HFF-Myc (cell line): Measurements from ENCODE around the gene PGAM2.
"Not testable (repeated sequence)": the region's sequence is repeated elsewhere in the genome, so short reads cannot be mapped to it uniquely, and the experiment has no call there.

Experiments
- DNase-seq: peaks from one replicate; pipeline ENCODE4 v3.0.0-alpha.2; 2011; ENCODE audit warnings: low read depth; ENCODE audit errors: extremely low read depth
- H3K4me3 ChIP-seq: replicated peaks from 2 replicates; pipeline ENCODE4 v1.5.1; 2011; ENCODE audit warnings: low read depth, mild to moderate bottlenecking, control low read depth, low read length
- CTCF ChIP-seq: IDR thresholded peaks from 2 replicates; pipeline ENCODE4 v1.5.1; 2012; ENCODE audit warnings: mild to moderate bottlenecking, low read depth, low read length, control low read depth; ENCODE audit errors: missing control alignments

PGAM2 gene

GRCh38 chr7:44038961-44039558 is 26.3 kb downstream of the PGAM2 start:
- DNase-seq = peak; percentile 17
- not testable (repeated sequence) for H3K4me3 ChIP-seq

GRCh38 chr7:44038553-44038952 is 26.8 kb downstream of the PGAM2 start:
- DNase-seq, H3K4me3 ChIP-seq: not testable (repeated sequence)

GRCh38 chr7:44037951-44038350 is 27.4 kb downstream of the PGAM2 start:
- not testable (repeated sequence) for H3K4me3 ChIP-seq, DNase-seq

GRCh38 chr7:44036364-44036763 is 29.0 kb downstream of the PGAM2 start:
- DNase-seq, H3K4me3 ChIP-seq: not testable (repeated sequence)

GRCh38 chr7:44033971-44034844 is 31.2 kb downstream of the PGAM2 start:
- H3K4me3 ChIP-seq, DNase-seq: not testable (repeated sequence)

GRCh38 chr7:44032031-44032430 is 33.3 kb downstream of the PGAM2 start:
- DNase-seq, H3K4me3 ChIP-seq: not testable (repeated sequence)

GRCh38 chr7:44031319-44031718 is 34.0 kb downstream of the PGAM2 start:
- not testable (repeated sequence) for DNase-seq, H3K4me3 ChIP-seq

GRCh38 chr7:44030029-44030428 is 35.3 kb downstream of the PGAM2 start:
- DNase-seq, H3K4me3 ChIP-seq: not testable (repeated sequence)

GRCh38 chr7:44029433-44029832 is 35.9 kb downstream of the PGAM2 start:
- DNase-seq = not testable (repeated sequence)

GRCh38 chr7:44022796-44023467 is 42.4 kb downstream of the PGAM2 start:
- not testable (repeated sequence) for DNase-seq, H3K4me3 ChIP-seq

More at GRCh38 chr7:44029433-44029832, 35.9 kb downstream of the PGAM2 start:
- not testable (repeated sequence) for H3K4me3 ChIP-seq

- not testable (repeated sequence) for H3K4me3 ChIP-seq, DNase-seq
Observed at GRCh38 chr7:44022069-44022468, 43.3 kb downstream of the PGAM2 start.

- DNase-seq, H3K4me3 ChIP-seq: not testable (repeated sequence)
Observed at GRCh38 chr7:44019825-44020224, 45.5 kb downstream of the PGAM2 start.

GRCh38 chr7:44018857-44019807 is 46.2 kb downstream of the PGAM2 start:
- DNase-seq = peak; percentile 84
- H3K4me3 ChIP-seq = peak overlapping the region; percentile 66
- peak; percentile 60 for TF ChIP-seq CTCF

- not testable (repeated sequence) for DNase-seq, H3K4me3 ChIP-seq
Observed at GRCh38 chr7:44015090-44015489, 50.3 kb downstream of the PGAM2 start.
